HG03575 (cell line): ENCODE data around the gene LRRN3.

ENCODE experiments used
- ATAC-seq: cut with Tn5 transposase; IDR thresholded peaks from one replicate; pipeline ENCODE4 v1.9.1; 2021; ENCODE audit not compliant: unreplicated experiment, insufficient number of reproducible peaks, low FRiP score; ENCODE audit errors: extremely low read depth

LRRN3 gene

GRCh38 chr7:111145472-111145871, 54.5 kb downstream of the LRRN3 start:
- ATAC-seq, result no peak

GRCh38 chr7:111146136-111146535, 55.2 kb downstream of the LRRN3 start:
- ATAC-seq, result no peak

GRCh38 chr7:111147708-111148533, 57.0 kb downstream of the LRRN3 start:
- ATAC-seq, result no peak

GRCh38 chr7:111150709-111151108, 59.8 kb downstream of the LRRN3 start:
- ATAC-seq, result no peak

GRCh38 chr7:111159426-111159825, 68.5 kb downstream of the LRRN3 start:
- no peak for ATAC-seq

GRCh38 chr7:111160297-111160696, 69.4 kb downstream of the LRRN3 start:
- ATAC-seq, result no peak

GRCh38 chr7:111162692-111163091, 71.8 kb downstream of the LRRN3 start:
- ATAC-seq, result no peak

GRCh38 chr7:111164442-111164841, 73.5 kb downstream of the LRRN3 start:
- ATAC-seq, result no peak

- ATAC-seq, result no peak
Observed at GRCh38 chr7:111168182-111168581, 77.3 kb downstream of the LRRN3 start.

GRCh38 chr7:111172564-111173257, 81.8 kb downstream of the LRRN3 start:
- ATAC-seq, result no peak

GRCh38 chr7:111173528-111173927, 82.6 kb downstream of the LRRN3 start:
- no peak for ATAC-seq

GRCh38 chr7:111173990-111174389, 83.1 kb downstream of the LRRN3 start:
- ATAC-seq, result no peak

GRCh38 chr7:111174510-111174909, 83.6 kb downstream of the LRRN3 start:
- ATAC-seq, result no peak
